NB4 (cell line): Measurements from ENCODE around the gene SYTL3.

ENCODE experiments used
- CTCF ChIP-seq: IDR thresholded peaks from one replicate; pipeline ENCODE4 v1.5.1; 2012; ENCODE audit warnings: low read depth, low read length
- MYC ChIP-seq: IDR thresholded peaks from 2 replicates; pipeline ENCODE4 v1.6.1; 2011; ENCODE audit warnings: low read depth, low read length
- POLR2A ChIP-seq: IDR thresholded peaks from 2 replicates; pipeline ENCODE4 v1.6.1; 2011; ENCODE audit warnings: mild to moderate bottlenecking; ENCODE audit not compliant: insufficient read length; ENCODE audit errors: extremely low read depth
- TF ChIP-seq, protein P1 (sequence below): IDR thresholded peaks from 2 replicates; pipeline ENCODE4 v1.6.1; 2011; ENCODE audit warnings: low read depth, low read length

GRCh38 chr6:158708239-158708638 lies 58.4 kb downstream of the SYTL3 start:
- TF ChIP-seq CTCF = no peak
- no peak for TF ChIP-seq POLR2A
- no peak for TF ChIP-seq MYC
- TF ChIP-seq, protein P1, sequence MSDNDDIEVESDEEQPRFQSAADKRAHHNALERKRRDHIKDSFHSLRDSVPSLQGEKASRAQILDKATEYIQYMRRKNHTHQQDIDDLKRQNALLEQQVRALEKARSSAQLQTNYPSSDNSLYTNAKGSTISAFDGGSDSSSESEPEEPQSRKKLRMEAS = no peak
